GM21423 (cell line): ENCODE data around the gene GAMT.

Experiments
- ATAC-seq: cut with Tn5 transposase; IDR thresholded peaks from one replicate; pipeline ENCODE4 v1.9.1; 2021; ENCODE audit warnings: mild to moderate bottlenecking, moderate library complexity; ENCODE audit not compliant: unreplicated experiment

GAMT gene

DNA sequence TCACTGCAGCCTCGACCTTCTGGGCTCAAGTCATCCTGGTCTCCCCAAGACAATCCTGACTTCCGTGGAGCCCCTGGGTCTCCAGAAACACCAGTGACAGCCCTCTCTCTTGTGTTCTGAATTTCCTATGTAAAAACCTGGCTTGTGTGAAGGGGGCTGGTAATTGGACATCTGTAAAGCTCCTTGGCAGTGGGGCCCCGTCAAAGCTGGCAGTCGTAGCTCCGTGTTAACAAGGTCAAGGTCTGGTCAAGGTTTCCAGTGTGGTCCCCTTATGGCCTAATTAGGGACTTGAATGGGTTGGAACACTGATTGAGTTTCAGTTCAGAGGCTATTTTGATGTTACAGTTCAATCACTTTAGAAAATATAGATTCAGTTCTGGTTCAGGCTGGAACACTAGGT lies 50.5 kb downstream of the GAMT start:
- no peak for ATAC-seq

DNA sequence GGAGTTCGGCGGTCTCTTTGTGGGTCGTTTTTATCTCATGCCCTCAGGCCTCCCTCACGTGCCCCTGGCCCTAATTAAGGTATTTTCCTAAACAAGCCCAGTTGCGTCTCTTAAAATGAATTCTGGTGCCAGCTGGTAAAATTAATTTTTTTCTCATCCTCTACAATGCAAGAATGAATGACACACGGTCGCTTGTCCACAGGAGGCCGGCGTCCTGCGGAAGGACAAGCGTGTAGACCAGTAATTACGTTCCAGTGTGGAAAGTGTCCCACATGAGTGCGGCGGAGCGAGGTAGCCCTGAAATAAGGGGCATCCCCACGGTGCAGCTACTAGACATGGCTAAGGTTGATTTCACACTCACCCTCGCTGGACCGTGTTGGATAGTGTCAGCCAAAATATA lies 52.1 kb downstream of the GAMT start:
- ATAC-seq, result no peak
